ENCODE results near the gene SASH1. TPM values are rescaled to one million over a fixed set of nuclear protein-coding genes. Genes with fewer than 3 reads are reported as not detected.

The SASH1 gene
- total RNA-seq, 1 experiment from 2014 or later: 6.6 TPM

GRCh38 chr6:148578489-148578814 is 235.8 kb downstream of the SASH1 start:
- BruUV-seq (replicated peaks): no TSS peak
- ATAC-seq (peak; percentile 42), DNase-seq (ENCODE audit: low read depth, low spot score) (no peak)
- Histone ChIP-seq H3K9me3 (ENCODE audit: control insufficient read depth, insufficient read depth, low read depth, low read length) (no peaks in the 10 kb centered on the region), H3K27ac (ENCODE audit: low read length) (no peak overlapping the region), H3K4me1 (ENCODE audit: control insufficient read depth, insufficient read depth, low read length) (no peaks in the 10 kb centered on the region), H3K4me3 (ENCODE audit: low read depth in 2 of 2, low read length in 2 of 2) (no peak overlapping the region), H3K27me3 (ENCODE audit: control insufficient read depth, insufficient read depth, low read length) (peaks cover 4% of the 10 kb centered on the region; the same call in 1 of the 2 replicates), H3K36me3 (ENCODE audit: control insufficient read depth, insufficient read depth, low read length) (no peaks in the 10 kb centered on the region)
- intact Hi-C loops (cut with micrococcal nuclease; ENCODE audit: unreplicated experiment) (loop anchor here (1.0 kb wide), 1 partner anchor 370 kb away; no protein-coding TSS in a partner anchor), in situ Hi-C loops (cut with HindIII; ENCODE audit: low pct_unique_long_range_greater_than_20kb, low sequenced_read_pairs) (no loop called here)
- CTCF ChIA-PET: interaction anchor here (1.1 kb wide), 1 partner anchor 368 kb away, joined by 12 read pairs; no protein-coding TSS in a partner anchor
- TF ChIP-seq TCF7L2 (IDR thresholded peaks at IDR 0.05; ENCODE audit: low read depth, low read length) (no peak), CTCF (IDR thresholded peaks at IDR 0.05) (peak; percentile 65)
- POLR2A ChIA-PET: no interaction called here

- H3K4me3 ChIP-seq (ENCODE audit: low read depth in 2 of 2, low read length in 2 of 2): no peak overlapping the region
These were observed 236.4 kb downstream of the SASH1 start for GRCh38 chr6:148578837-148579565.

More at GRCh38 chr6:148578837-148579565, 236.4 kb downstream of the SASH1 start:
- BruUV-seq (replicated peaks): no TSS peak
- ChIA-PET POLR2A (no interaction called here), CTCF (interaction anchor here (1.1 kb wide), 1 partner anchor 368 kb away, joined by 12 read pairs; no protein-coding TSS in a partner anchor)
- ATAC-seq (no peak), DNase-seq (ENCODE audit: low read depth, low spot score) (no peak)
- Histone ChIP-seq H3K4me1 (ENCODE audit: control insufficient read depth, insufficient read depth, low read length) (no peaks in the 10 kb centered on the region), H3K27ac (ENCODE audit: low read length) (no peak overlapping the region), H3K9me3 (ENCODE audit: control insufficient read depth, insufficient read depth, low read depth, low read length) (no peaks in the 10 kb centered on the region), H3K27me3 (ENCODE audit: control insufficient read depth, insufficient read depth, low read length) (peaks cover 4% of the 10 kb centered on the region; the same call in 1 of the 2 replicates), H3K36me3 (ENCODE audit: control insufficient read depth, insufficient read depth, low read length) (no peaks in the 10 kb centered on the region)
- in situ Hi-C loops (cut with HindIII; ENCODE audit: low pct_unique_long_range_greater_than_20kb, low sequenced_read_pairs): no loop called here
- intact Hi-C loops (cut with micrococcal nuclease; ENCODE audit: unreplicated experiment): loop anchor here (1.0 kb wide), 1 partner anchor 369 kb away; no protein-coding TSS in a partner anchor
- TF ChIP-seq TCF7L2 (IDR thresholded peaks at IDR 0.05; ENCODE audit: low read depth, low read length): no peak
- no peak for TF ChIP-seq REST (IDR thresholded peaks at IDR 0.05; ENCODE audit: insufficient read depth in 1 of 2, low read depth in 2 of 2, low read length in 1 of 2)
- TF ChIP-seq SIN3A (IDR thresholded peaks at IDR 0.05; ENCODE audit: borderline replicate concordance, insufficient read depth, low read depth, low read length): no peak
- TF ChIP-seq POLR2AphosphoS5 (IDR thresholded peaks at IDR 0.05; ENCODE audit: low read depth, low read length): no peak
- TF ChIP-seq CTCF (IDR thresholded peaks at IDR 0.05): no peak
